Measurements from ENCODE around the gene BUD13. TPM values are rescaled to one million over a fixed set of nuclear protein-coding genes. Genes with fewer than 3 reads are reported as not detected.
"Not testable (repeated sequence)": the region's sequence is repeated elsewhere in the genome, so short reads cannot be mapped to it uniquely, and the experiment has no call there.

BUD13 gene
- total RNA-seq, 1 donor from 2014 or later: 27.7 TPM

- TF ChIP-seq CTCF (conservative IDR thresholded peaks at IDR 0.05; ENCODE audit: low read depth, low read length): no peak
- no peak overlapping the region for H3K4me3 ChIP-seq (ENCODE audit: low read depth, low read length)
- DNase-seq (ENCODE audit: low read depth): no peak
These were observed 3.8 kb upstream of the BUD13 start for GRCh38 chr11:116776522-116776984.

- TF ChIP-seq CTCF (conservative IDR thresholded peaks at IDR 0.05; ENCODE audit: low read depth, low read length): no peak
- no peak for DNase-seq (ENCODE audit: low read depth)
- no peak overlapping the region for H3K4me3 ChIP-seq (ENCODE audit: low read depth, low read length)
These were observed 3.2 kb upstream of the BUD13 start for GRCh38 chr11:116775975-116776374.

GRCh38 chr11:116774661-116775060, 1.9 kb upstream of the BUD13 start:
- no peak overlapping the region for H3K4me3 ChIP-seq (ENCODE audit: low read depth, low read length)
- DNase-seq (ENCODE audit: low read depth): no peak
- TF ChIP-seq CTCF (conservative IDR thresholded peaks at IDR 0.05; ENCODE audit: low read depth, low read length): no peak

- peak overlapping the region; percentile 83 for H3K4me3 ChIP-seq (ENCODE audit: low read depth, low read length)
- no peak for TF ChIP-seq CTCF (conservative IDR thresholded peaks at IDR 0.05; ENCODE audit: low read depth, low read length)
- no peak for DNase-seq (ENCODE audit: low read depth)
These were observed 663 bp upstream of the BUD13 start for GRCh38 chr11:116773203-116774097.

- no peak for DNase-seq (ENCODE audit: low read depth)
- H3K4me3 ChIP-seq (ENCODE audit: low read depth, low read length): peak overlapping the region; percentile 83
- no peak for TF ChIP-seq CTCF (conservative IDR thresholded peaks at IDR 0.05; ENCODE audit: low read depth, low read length)
These were observed 852 bp downstream of the BUD13 start for GRCh38 chr11:116771935-116772334.

GRCh38 chr11:116762132-116762531, 10.7 kb downstream of the BUD13 start:
- DNase-seq (ENCODE audit: low read depth): no peak
- no peak overlapping the region for H3K4me3 ChIP-seq (ENCODE audit: low read depth, low read length)
- no peak for TF ChIP-seq CTCF (conservative IDR thresholded peaks at IDR 0.05; ENCODE audit: low read depth, low read length)

GRCh38 chr11:116756044-116756443, 16.7 kb downstream of the BUD13 start:
- DNase-seq (ENCODE audit: low read depth); H3K4me3 ChIP-seq (ENCODE audit: low read depth, low read length): not testable (repeated sequence)
